OCI-LY7 (cell line): Measurements from ENCODE around the gene TST. TPM values are rescaled to one million over a fixed set of nuclear protein-coding genes. Genes with fewer than 3 reads are reported as not detected.

Experiments
- BruUV-seq: library from RNA; stranded (reverse); fragments of 400-500 nt; replicated peaks from 2 replicates; lab custom pipeline; 2021; lab: Mats Ljungman, UMichigan
- CTCF ChIA-PET: fragments of 300-600 bp; sonication (Branson Sonifier 250); formaldehyde crosslinking; loops from one replicate; lab custom pipeline; 2022; ENCODE audit warnings: antibody characterized with exemption; ENCODE audit not compliant: unreplicated experiment; lab: Charles Lee
- POLR2A ChIA-PET: fragments of 300-600 bp; sonication (Branson Sonifier 250); formaldehyde crosslinking; loops from one replicate; lab custom pipeline; 2022; ENCODE audit warnings: antibody characterized with exemption; lab: Charles Lee
- DNase-seq: peaks from one replicate; pipeline ENCODE4 v3.0.0-alpha.2; 2015; ENCODE audit warnings: low spot score
- H2AFZ ChIP-seq: fragments of 200-600 bp; sonication (generic), shearing (Covaris generic); 2 replicates; pipeline ENCODE4 v1.6.1; 2014; ENCODE audit warnings: mild to moderate bottlenecking, antibody characterized with exemption, low read length, moderate library complexity
- H3K27ac ChIP-seq: fragments of 200-600 bp; sonication (generic); 2 replicates; pipeline ENCODE4 v1.5.1; 2014; ENCODE audit warnings: mixed run types, low read depth, mild to moderate bottlenecking, moderate library complexity, low read length, inconsistent platforms; ENCODE audit not compliant: poor library complexity, severe bottlenecking
- H3K36me3 ChIP-seq: fragments of 200-600 bp; sonication (generic); 2 replicates; pipeline ENCODE4 v1.6.1; 2014; ENCODE audit warnings: mild to moderate bottlenecking, antibody characterized with exemption, low read length, moderate library complexity, mixed read lengths; ENCODE audit not compliant: insufficient read depth
- H3K4me1 ChIP-seq: fragments of 200-600 bp; sonication (generic); 2 replicates; pipeline ENCODE4 v1.5.1; 2014; ENCODE audit warnings: mild to moderate bottlenecking, low read length; ENCODE audit not compliant: insufficient read depth, poor library complexity, severe bottlenecking
- H3K4me2 ChIP-seq: fragments of 200-600 bp; sonication (generic); 2 replicates; pipeline ENCODE4 v1.6.1; 2014; ENCODE audit warnings: mild to moderate bottlenecking, low read length
- H3K4me3 ChIP-seq: fragments of 200-600 bp; sonication (generic); 2 replicates; pipeline ENCODE4 v1.5.1; 2014; ENCODE audit warnings: mild to moderate bottlenecking, low read depth, low read length; ENCODE audit not compliant: poor library complexity, severe bottlenecking
- H3K79me2 ChIP-seq: fragments of 200-600 bp; sonication (generic); 2 replicates; pipeline ENCODE4 v1.6.1; 2016; ENCODE audit warnings: low read depth, mild to moderate bottlenecking, low read length, moderate library complexity, mixed read lengths; ENCODE audit not compliant: insufficient read depth
- H3K9me2 ChIP-seq: fragments of 200-600 bp; sonication (generic); 2 replicates; pipeline ENCODE4 v1.6.1; 2016; ENCODE audit warnings: mild to moderate bottlenecking, low read length, mixed read lengths; ENCODE audit not compliant: insufficient read depth
- H3K9me3 ChIP-seq: fragments of 200-600 bp; sonication (generic); 2 replicates; pipeline ENCODE4 v1.6.1; 2014; ENCODE audit warnings: mild to moderate bottlenecking, mixed run types, low read length, mixed read lengths
- H4K20me1 ChIP-seq: fragments of 200-600 bp; sonication (generic); 2 replicates; pipeline ENCODE4 v1.6.1; 2014; ENCODE audit warnings: mild to moderate bottlenecking, antibody characterized with exemption, low read length, moderate library complexity, mixed read lengths; ENCODE audit not compliant: insufficient read depth
- CTCF ChIP-seq: fragments of 200-600 bp; sonication (generic); conservative IDR thresholded peaks from 2 replicates; pipeline ENCODE4 v1.5.1; 2014; ENCODE audit warnings: mild to moderate bottlenecking, antibody characterized with exemption, low read length, moderate library complexity, mixed read lengths
- EZH2phosphoT487 ChIP-seq: fragments of 200-600 bp; sonication (generic); IDR thresholded peaks from 2 replicates; pipeline ENCODE4 v1.6.1; 2018; ENCODE audit warnings: low read depth, borderline replicate concordance, mild to moderate bottlenecking, mixed run types, antibody characterized with exemption, low read length, moderate library complexity, mixed read lengths
- intact Hi-C: fragments of 100-400 bp; cut with micrococcal nuclease; formaldehyde crosslinking; loops from one replicate; pipeline ENCODE4 v1.10.0; 2022; ENCODE audit not compliant: unreplicated experiment
- total RNA-seq, 2 experiments: library from RNA; depleted of rRNA in 1 of 2; stranded (reverse); fragments of >200 nt in 1 of 2; shearing (Covaris generic) in 1 of 2; gene quantifications; 2 replicates each; pipeline ENCODE4 v1.2.3, GENCODE V29; 2014 to 2022

TST gene
- total RNA-seq, 2 experiments from 2014 or later: 36.0 to 41.5 TPM

- H2AFZ ChIP-seq: no peak overlapping the region
- TF ChIP-seq EZH2phosphoT487: no peak
- TF ChIP-seq CTCF: peak; percentile 45; the same call in 1 of the 2 replicates
- BruUV-seq: no TSS peak
- no peaks in the 10 kb centered on the region for H3K79me2 ChIP-seq
- no peaks in the 10 kb centered on the region for H3K4me1 ChIP-seq
- no peaks in the 10 kb centered on the region for H3K9me3 ChIP-seq
- CTCF ChIA-PET: no interaction called here
- H3K27ac ChIP-seq: no peak overlapping the region
- intact Hi-C loops: no loop called here
- H3K4me3 ChIP-seq: no peak overlapping the region
- no peak overlapping the region for H3K4me2 ChIP-seq
- no peaks in the 10 kb centered on the region for H4K20me1 ChIP-seq
- no peak for DNase-seq
- peaks cover 15% of the 10 kb centered on the region for H3K36me3 ChIP-seq
- no peaks in the 10 kb centered on the region for H3K9me2 ChIP-seq
- POLR2A ChIA-PET: no interaction called here
Measured at GRCh38 chr22:37030560-37031281, 11.5 kb upstream of the TST start.

GRCh38 chr22:37028692-37029674 is 9.7 kb upstream of the TST start:
- H3K36me3 ChIP-seq: peaks cover 15% of the 10 kb centered on the region
- H3K27ac ChIP-seq: no peak overlapping the region
- H3K9me2 ChIP-seq: no peaks in the 10 kb centered on the region
- CTCF ChIA-PET: no interaction called here
- H3K4me2 ChIP-seq: no peak overlapping the region
- H2AFZ ChIP-seq: no peak overlapping the region
- DNase-seq: no peak
- intact Hi-C loops: no loop called here
- POLR2A ChIA-PET: no interaction called here
- TF ChIP-seq CTCF (no peak), EZH2phosphoT487 (no peak)
- no peak overlapping the region for H3K4me3 ChIP-seq
- no peaks in the 10 kb centered on the region for H3K9me3 ChIP-seq
- no peaks in the 10 kb centered on the region for H3K79me2 ChIP-seq
- no peaks in the 10 kb centered on the region for H3K4me1 ChIP-seq
- BruUV-seq: no TSS peak
- H4K20me1 ChIP-seq: no peaks in the 10 kb centered on the region
